Neural progenitor cell (in vitro differentiated cells): Measurements from ENCODE around the gene IDUA.

ENCODE experiments used
- EZH2 ChIP-seq: fragments of 200-600 bp; sonication (generic); IDR thresholded peaks from 2 replicates; pipeline ENCODE4 v1.6.1; 2017; ENCODE audit warnings: antibody characterized with exemption, mild to moderate bottlenecking, moderate library complexity
- EZH2phosphoT487 ChIP-seq: fragments of 200-600 bp; sonication (generic); IDR thresholded peaks from 2 replicates; pipeline ENCODE4 v1.6.1; 2017; ENCODE audit warnings: antibody characterized with exemption
- TF ChIP-seq, protein P1 (sequence below): fragments of 200-600 bp; sonication (generic); IDR thresholded peaks from 2 replicates; pipeline ENCODE4 v1.5.1; 2017; ENCODE audit warnings: antibody characterized with exemption, mild to moderate bottlenecking

DNA sequence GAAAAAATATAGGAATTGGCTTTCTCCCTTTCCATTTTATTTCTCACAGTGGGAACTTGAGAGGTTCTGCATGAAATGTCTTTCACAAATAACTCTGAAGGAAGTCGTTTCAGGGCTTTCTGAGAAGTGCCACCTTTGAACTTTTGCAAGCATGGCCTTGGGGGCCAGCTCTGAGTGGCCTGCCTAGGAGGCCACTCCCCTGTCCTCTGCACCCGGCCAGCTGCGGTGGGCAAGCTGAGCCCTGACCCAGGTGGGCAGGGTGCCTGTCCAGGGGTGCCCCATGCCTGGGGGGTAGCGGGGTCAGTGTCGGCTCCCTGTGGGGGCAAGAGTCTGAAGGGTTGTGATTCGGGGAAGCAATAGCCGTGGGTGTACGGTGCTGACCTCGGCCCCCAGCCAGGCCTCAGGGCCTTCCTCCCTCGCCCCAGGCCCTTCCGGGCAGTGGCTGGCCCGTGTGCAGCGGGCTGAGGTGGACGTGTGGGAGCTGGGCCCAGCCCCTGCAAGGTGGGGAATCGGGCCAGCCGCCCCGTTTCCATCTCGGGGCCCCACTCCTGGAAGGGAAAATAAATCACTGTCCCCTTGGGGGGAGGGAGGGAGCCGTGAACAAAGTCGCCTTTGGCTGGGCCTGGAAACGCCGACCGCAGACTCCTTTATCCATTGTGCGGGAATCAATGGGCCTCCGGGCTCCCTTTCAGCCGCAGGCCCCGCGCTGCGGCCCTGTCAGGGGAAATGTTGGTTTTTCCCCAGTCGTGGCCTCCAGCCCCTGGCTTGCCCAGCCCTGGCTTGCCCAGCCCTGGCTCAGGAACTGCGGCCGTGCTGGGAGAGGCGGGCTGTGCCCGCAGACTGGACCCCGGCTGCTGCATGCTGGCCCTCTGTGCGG lies 27.7 kb downstream of the IDUA start:
- TF ChIP-seq, protein P1, sequence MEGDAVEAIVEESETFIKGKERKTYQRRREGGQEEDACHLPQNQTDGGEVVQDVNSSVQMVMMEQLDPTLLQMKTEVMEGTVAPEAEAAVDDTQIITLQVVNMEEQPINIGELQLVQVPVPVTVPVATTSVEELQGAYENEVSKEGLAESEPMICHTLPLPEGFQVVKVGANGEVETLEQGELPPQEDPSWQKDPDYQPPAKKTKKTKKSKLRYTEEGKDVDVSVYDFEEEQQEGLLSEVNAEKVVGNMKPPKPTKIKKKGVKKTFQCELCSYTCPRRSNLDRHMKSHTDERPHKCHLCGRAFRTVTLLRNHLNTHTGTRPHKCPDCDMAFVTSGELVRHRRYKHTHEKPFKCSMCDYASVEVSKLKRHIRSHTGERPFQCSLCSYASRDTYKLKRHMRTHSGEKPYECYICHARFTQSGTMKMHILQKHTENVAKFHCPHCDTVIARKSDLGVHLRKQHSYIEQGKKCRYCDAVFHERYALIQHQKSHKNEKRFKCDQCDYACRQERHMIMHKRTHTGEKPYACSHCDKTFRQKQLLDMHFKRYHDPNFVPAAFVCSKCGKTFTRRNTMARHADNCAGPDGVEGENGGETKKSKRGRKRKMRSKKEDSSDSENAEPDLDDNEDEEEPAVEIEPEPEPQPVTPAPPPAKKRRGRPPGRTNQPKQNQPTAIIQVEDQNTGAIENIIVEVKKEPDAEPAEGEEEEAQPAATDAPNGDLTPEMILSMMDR: no peak
- no peak for TF ChIP-seq EZH2phosphoT487
- TF ChIP-seq EZH2: no peak
